Fibroblast of lung (primary cell): ENCODE data around the gene ANKRD44.

ENCODE experiments used
- CTCF ChIP-seq, 2 donors: IDR thresholded peaks in 1 of 2; conservative IDR thresholded peaks in 1 of 2; 1 replicate in 1 of 2; 2 replicates in 1 of 2; pipeline ENCODE4 v1.5.1; 2011 to 2012; ENCODE audit warnings: low read length in 2 of 2, control low read depth in 1 of 2, inconsistent platforms in 1 of 2, low read depth in 1 of 2, mild to moderate bottlenecking in 1 of 2
- EZH2 ChIP-seq: IDR thresholded peaks from 2 replicates; pipeline ENCODE4 v1.5.1; 2012; ENCODE audit warnings: low read length, control low read depth, mild to moderate bottlenecking; ENCODE audit errors: missing control alignments

DNA sequence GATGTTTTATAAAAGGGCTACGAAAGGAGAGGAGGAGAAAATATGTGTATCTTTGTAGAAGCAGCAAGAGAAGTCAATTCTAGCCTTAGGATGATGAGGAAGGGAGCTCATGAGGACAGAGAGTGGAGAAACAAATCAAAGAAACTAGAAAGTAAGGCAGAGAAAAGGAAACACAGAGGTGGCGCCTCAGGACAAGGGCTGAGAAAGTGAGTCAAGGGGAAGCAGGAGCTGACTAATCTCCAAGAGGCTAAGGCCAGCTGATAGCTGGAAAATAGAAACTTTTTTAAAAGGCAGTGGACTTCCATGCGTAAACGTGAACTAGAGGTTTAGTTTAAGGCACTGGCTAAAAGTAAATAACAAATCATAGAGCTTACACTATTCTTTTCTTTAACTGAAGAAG lies 173.3 kb downstream of the ANKRD44 start:
- TF ChIP-seq CTCF (conservative IDR thresholded peaks at IDR 0.05 in 1 of 2, IDR thresholded peaks at IDR 0.05 in 1 of 2; ENCODE audit: low read depth in 1 of 2, low read length in 2 of 2) (no peak), EZH2 (no peak)
